Activated T-cell treated with anti-CD3 and anti-CD28 coated beads, Interleukin-2, amount 50 U/mL, for 48 hours (primary cell): ENCODE results near the gene NEDD4.
"Not testable (repeated sequence)": the region's sequence is repeated elsewhere in the genome, so short reads cannot be mapped to it uniquely, and the experiment has no call there.

ENCODE experiments used
- DNase-seq, 2 experiments: peaks; one replicate each; pipeline ENCODE4 v3.0.0-alpha.2; 2020

The NEDD4 gene

DNA sequence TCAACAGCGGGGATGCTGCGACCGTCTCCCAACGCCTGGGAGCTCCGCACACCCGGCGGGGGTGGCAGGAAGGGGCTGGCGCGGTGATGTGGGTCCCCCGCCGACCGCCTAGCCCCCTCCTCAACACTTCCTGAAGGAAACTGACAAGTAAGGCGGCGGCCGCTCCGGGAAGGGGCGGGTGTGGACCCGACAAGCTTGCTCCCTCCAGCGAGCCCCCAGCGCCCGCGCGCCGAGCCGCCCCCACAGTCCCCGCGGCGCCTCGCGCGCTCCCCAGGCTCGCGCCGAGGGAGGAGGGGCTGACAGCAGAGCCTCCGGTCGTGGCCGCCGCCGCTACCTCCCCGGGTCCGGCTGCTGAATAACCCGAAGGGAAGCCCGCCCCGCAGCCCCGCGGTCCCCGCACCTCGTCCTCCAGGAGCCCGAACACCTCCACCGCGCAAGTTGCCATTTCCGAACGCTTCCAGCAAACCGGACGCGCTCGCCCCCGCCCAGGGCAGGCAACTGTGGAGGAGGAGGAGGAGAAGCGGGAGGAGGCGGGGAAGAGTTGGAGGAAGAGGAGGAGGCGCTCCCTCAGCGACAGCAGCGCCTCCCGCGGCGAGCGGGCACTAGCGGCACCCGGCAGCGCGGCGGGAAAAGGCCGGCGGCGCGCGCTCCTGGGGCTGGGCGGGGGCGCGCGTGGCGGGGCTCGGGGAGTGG lies at the start of gene NEDD4:
Gene NEDD4 (minus strand): TSS at position 502 of the 693 bp plus-strand sequence. CDS start 57 bp downstream, at position 445.
- DNase-seq: peak; percentile 85 to 88

GRCh38 chr15:56042498-56042897 lies 49.1 kb upstream of the NEDD4 start:
- no peak for DNase-seq

DNA sequence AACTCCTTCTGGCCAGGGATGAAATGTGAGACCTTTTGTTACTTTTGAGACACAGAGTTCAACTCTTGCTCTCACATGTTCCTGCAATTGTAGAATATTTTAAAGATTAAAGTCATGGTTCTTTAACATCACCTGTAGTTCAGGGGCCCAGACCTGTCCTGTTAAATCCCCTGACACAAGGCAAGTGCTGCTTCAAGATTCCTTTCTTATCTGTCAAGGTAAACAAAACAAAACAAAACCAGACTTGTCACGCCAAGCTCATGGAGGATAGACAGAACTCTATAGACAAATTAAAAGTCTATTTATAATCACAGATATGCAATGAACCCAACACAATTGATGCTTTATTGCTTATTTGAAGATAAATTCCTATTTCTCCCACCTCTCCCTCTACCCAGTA lies 48.6 kb upstream of the NEDD4 start:
- no peak for DNase-seq

DNA sequence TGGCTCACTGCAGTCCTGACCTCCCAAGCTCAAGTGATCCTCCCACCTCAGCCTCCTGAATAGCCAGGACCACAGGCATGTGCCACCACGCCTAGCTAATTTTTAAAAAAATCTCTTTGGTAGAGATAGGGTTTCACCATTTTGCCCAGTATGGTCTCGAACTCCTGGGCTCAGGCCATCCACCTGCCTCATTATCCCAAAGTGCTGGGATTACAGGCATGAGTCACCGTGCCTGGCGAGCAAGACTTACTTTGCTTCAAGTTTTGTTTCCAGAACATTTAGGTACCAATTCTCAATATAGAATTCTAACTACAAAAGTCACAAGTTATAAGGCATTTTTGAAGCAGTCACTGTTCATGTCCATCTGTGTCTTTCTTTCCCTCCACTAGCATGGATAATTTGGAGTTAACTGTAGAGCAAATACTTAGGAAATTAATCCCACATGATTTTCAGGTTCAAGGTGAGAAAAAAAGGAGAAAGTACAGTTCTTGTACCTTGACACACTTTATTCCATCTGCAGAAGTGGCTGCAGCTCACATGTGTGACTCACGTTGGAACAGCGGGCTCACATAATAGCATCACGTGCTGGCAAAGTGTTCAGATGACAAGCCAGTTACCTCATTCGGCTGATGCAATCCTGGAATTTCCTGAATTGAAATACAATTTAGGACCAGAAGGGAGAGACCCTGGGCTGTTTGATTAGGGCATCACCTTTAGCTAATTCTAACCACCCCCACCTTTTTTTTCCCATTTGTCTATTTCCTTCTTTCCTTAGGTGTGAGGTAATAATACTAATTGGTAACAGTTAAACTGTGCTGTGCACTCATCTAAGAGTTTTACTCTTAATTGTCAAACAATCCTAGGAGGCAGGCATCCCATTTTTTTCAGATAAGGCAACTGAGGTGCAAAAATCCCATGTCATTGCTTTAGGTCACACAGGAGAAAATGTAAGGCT lies 46.9 kb upstream of the NEDD4 start:
- DNase-seq: no peak

DNA sequence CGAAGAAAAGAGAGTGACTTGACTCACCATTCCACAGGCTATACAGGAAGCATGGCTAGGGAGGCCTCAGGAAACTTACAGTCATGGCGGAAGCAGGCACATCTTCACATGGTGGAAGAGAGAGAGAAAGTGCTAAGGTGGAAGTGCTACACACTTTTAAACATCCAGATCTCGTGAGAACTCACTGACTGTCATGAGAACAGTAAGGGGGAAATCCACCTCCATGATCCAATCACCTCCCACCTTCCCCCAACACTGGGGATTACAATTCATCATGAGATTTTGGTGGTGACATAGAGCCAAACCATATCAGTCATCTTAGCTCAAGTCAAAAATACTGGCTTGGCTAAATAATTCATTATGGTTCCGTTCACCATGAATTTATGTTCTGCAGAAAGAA lies 45.3 kb upstream of the NEDD4 start:
- no peak for DNase-seq

- no peak for DNase-seq
Observed at GRCh38 chr15:56038015-56038414, 44.6 kb upstream of the NEDD4 start.

- no peak for DNase-seq
Observed at GRCh38 chr15:56036546-56037067, 43.2 kb upstream of the NEDD4 start.

DNA sequence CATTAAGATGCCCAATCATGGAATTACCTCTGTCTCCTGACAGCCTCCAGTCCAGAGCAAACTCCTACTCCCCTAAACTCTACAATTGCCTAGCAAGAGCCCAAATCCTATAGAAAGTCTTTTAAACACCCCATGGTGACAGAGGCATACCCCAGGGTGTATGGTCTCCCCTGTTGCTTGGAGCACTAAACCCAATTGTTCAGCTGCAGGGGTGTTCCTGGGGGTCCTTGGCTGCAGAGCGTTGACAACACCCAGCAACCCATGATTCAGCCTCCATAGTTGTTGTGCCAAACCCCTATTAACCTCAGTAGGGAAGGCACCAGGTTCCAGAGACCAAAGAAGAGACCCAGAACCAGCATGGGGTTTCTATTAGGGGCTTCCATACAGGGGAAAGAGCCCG lies 41.8 kb upstream of the NEDD4 start:
- DNase-seq: no peak

- no peak for DNase-seq
Observed at GRCh38 chr15:56034514-56034913, 41.1 kb upstream of the NEDD4 start.

GRCh38 chr15:56032373-56032772 lies 39.0 kb upstream of the NEDD4 start:
- no peak for DNase-seq

DNA sequence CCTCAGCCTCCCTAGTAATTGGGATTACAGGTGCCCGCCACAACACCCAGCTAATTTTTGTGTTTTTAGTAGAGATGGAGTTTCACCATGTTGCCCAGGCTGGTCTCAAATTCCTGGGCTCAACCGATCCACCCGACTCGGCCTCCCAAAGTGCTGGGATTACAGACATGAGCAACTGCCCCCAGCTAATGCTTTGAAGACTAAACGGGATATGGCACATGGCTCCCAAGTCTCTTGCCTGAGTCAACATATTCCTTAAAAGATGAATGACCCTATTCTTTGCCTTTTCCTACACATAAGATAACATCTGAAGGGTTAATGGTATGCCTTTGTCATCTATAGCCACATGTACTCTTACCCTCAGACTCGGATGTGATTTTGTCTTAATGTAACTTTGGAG lies 38.4 kb upstream of the NEDD4 start:
- DNase-seq: no peak

DNA sequence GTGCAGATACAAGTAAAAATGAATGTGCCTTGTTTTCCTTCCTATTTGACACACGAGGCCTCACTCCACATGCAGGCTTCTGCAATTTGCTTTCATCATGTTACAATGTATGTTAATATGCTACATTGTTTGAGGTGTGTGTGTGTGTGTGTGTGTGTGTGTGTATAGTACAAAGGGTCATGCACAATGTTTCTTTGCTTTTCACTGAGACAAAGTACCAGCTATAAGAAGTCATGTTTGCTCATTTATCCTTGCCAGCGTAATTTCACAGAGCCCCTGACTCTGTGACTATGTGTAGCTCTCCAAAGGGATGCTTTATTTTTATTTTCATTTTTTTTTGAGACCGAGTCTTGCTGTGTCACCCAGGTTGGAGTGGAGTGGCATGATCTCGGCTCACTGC lies 38.0 kb upstream of the NEDD4 start:
- no peak for DNase-seq

- no peak for DNase-seq
Observed at GRCh38 chr15:56028430-56028829, 35.0 kb upstream of the NEDD4 start.

- not testable (repeated sequence) for DNase-seq
Observed at GRCh38 chr15:56023160-56023559, 29.7 kb upstream of the NEDD4 start.

DNA sequence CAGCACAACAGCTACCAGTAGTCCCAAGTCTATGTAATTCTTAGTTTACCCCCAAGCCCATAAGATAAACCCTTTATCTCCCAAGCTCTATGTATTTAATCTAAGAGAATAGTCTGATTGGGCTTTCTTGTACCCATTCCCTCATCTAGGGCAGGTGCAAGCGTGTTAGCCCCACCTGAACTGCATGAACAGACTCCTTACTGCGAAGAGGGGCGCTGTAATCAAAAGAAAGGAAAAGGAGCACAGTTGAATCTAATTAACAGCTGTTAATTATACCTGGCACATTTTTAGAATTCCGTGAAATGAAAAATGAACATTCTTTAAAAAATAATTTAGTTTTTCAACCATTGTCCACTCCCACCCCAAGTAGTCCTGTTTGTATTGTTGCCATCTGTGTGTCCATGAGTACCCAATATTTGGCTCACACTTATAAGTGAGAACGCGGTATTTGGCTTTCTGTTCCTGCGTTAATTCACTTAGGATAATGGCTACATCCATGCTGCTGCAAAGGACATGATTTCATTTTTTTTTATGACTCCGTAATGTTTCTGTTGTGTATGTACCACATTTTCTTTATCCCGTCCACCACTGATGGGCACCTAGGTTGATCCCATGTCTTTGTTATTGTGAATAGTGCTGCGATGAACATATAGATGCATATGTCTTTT lies 26.5 kb upstream of the NEDD4 start:
- DNase-seq: no peak

DNA sequence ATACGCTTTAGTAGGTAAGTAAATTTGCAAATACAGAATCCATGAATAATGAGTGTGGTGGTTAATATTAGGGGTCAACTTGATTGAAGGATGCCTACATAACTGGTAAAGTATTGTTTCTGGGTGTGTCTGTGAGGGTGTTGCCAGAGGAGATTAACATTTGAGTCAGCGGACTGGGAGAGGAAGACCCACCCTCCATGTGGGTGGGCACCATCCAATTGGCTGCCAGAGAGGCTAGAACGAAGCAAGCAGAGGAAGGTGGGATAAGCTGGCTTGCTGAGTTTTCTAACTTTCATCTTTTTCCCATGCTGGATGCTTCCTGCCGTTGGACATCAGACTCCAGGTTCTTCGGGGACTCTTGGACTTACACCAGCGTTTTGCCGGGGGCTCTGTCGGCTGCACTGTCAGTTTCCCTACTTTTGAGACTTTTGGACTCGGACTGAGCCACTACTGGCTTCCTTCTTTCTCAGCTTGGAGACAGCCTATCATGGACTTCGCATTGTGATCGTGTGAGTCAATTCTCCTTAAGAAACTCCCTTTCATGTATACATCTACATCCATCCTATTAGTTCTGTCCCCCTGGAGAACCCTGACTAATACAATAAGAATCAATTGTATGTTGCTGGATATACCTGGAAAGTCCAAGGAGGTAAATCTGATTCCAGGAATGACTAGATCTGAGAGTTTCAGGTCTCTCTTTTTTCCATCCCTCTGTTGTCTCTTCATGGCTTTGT lies 25.8 kb upstream of the NEDD4 start:
- no peak for DNase-seq

DNA sequence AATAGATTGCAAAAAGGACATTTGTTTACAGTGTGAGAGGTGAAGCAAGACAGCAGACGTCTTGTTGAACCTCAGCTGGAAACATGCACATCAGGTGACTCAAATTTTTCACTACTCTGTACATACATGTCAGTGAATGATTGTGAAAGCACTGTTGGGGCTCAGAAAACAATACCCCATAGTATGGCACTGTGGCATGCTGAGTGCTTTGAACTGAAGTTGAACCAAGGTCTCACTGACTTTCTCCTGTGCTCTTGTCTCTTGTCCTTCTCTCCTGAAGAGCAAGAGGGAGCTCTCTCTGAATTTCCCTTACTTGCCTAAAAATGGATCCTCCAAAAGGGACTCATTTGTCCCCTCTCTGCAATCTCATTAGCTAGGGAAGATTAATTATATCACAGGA lies 24.5 kb upstream of the NEDD4 start:
- no peak for DNase-seq

GRCh38 chr15:56017511-56017910 lies 24.1 kb upstream of the NEDD4 start:
- DNase-seq: no peak

GRCh38 chr15:56016281-56016680 lies 22.9 kb upstream of the NEDD4 start:
- no peak for DNase-seq

DNA sequence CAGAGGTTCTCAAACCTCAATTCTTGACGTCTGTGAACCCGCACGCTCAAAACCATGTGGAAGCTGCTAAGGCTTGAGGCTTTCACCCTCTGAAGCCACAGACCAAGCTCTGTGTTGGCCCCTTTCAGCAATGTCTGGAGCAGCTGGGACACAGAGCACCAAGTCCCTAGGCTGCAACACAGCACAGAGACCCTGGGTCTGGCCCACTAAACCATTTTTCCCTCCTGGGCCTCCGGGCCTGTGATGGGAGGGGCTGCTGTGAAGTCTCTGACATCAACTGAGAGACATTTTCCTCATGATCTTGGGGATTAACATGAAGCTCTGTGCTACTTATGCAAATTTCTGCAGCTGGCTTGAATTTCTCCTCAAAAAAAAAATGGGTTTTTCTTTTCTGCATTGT lies 21.3 kb upstream of the NEDD4 start:
- no peak for DNase-seq

DNA sequence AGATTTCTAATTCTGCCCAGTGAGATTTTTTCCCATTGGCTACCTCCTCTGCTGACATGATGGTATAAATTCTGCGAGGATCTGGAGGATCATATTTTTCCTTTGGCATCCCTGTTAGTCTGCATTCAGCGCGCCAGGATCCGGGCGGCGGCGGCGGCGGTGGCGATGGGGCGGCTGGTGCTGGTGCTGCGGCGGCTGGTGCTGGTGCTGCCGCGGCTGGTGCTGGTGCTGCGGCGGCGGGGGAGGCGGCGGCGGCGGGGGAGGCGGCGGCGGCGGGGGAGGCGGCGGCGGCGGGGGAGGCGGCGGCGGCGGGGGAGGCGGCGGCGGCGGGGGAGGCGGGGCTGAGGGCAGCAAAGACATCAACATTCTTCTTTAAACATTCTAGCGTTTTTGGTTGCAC lies 13.6 kb upstream of the NEDD4 start:
- not testable (repeated sequence) for DNase-seq

DNA sequence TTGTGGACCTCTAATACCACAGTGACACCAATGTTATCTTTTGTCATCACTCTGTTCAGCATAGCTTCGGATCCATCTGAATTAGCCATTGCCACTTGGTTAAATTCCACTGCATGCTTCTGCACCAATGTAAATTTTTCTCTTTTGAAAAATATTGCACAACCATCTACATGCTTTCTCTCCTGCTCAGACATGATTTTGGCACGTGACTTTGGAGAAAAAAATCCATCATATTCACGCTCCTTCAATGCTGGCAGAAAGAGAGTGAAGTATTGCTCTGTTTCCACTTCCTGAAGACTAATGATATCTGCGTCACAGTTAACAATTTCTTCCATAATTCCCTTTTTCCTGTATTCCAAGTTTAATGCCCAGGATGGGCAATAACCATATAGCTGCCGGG lies 13.0 kb upstream of the NEDD4 start:
- DNase-seq: not testable (repeated sequence)

GRCh38 chr15:56004281-56004680 lies 10.9 kb upstream of the NEDD4 start:
- DNase-seq: not testable (repeated sequence)
